ENCODE data around the gene KRTAP16-1.
A peak's percentile ranks its signal among the peaks of the same experiment; 100 is the strongest.

KRTAP16-1 gene

GRCh38 chr17:41315204-41315794 is 6.2 kb upstream of the KRTAP16-1 start, which contains the start of gene KRTAP17-1:
Gene KRTAP17-1 (minus strand): TSS chr17:41315710. CDS start chr17:41315650, 60 bp downstream.
- H3K4me3 ChIP-seq (ENCODE audit: low read depth, low read length): no peak within 1 kb of the TSS
- DNase-seq (ENCODE audit: low read depth): no peak
- TF ChIP-seq, protein P1, sequence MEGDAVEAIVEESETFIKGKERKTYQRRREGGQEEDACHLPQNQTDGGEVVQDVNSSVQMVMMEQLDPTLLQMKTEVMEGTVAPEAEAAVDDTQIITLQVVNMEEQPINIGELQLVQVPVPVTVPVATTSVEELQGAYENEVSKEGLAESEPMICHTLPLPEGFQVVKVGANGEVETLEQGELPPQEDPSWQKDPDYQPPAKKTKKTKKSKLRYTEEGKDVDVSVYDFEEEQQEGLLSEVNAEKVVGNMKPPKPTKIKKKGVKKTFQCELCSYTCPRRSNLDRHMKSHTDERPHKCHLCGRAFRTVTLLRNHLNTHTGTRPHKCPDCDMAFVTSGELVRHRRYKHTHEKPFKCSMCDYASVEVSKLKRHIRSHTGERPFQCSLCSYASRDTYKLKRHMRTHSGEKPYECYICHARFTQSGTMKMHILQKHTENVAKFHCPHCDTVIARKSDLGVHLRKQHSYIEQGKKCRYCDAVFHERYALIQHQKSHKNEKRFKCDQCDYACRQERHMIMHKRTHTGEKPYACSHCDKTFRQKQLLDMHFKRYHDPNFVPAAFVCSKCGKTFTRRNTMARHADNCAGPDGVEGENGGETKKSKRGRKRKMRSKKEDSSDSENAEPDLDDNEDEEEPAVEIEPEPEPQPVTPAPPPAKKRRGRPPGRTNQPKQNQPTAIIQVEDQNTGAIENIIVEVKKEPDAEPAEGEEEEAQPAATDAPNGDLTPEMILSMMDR (IDR thresholded peaks at IDR 0.05; ENCODE audit: insufficient read depth, low read depth, low read length, missing control alignments): no peak

DNA sequence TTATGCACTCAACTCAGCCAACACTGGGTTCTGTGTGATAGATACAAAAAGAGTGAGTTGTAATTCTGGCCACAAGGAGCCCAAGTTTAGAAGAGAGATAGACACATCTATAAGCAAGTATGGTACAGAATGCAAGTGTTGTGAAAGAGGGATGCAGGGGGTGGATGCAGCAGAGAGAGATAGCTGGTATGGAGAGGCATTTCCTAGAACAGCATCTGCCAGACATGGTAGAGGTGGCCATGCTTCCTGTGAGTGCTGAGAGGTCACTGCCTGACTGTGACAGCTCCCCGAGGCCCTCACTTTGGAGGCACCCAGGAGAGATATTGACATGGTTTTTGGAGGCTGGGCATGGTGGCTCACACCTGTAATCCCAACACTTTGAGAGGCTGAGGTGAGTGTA is 2.0 kb upstream of the KRTAP16-1 start:
- H3K4me3 ChIP-seq (ENCODE audit: low read depth, low read length): no peak overlapping the region
- TF ChIP-seq, protein P1 (IDR thresholded peaks at IDR 0.05; ENCODE audit: insufficient read depth, low read depth, low read length, missing control alignments): no peak
- DNase-seq (ENCODE audit: low read depth): no peak

DNA sequence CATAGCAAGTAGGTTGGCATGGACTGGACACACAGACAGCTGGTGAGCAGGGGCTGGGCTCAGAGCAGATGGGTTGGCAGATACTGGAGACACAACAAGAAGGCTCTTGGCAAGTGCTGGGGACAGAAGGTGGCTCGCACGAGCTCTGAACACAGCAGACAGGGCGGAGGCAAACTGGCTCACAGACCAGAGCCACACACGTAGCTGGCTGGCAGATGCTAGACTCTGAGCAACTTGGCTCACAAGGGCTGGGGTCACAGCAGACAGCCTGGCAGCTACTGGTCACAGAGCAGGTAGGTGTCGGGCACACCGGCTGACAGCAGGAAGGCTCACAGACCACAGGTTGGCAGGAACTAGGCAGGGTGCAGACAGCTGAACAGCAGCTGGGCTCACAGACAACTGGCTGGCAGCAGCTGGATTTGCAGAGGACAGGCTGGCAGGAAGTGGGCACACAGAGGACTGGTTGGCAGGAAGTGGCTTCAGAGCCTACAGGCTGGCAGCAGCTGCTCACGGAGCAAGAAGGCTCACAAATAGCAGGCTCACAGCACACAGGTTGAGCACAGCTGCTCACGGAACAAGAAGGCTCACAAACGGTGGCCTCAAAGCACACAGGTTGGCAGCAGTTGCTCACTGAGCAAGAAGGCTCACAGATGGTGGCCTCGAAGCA is 725 bp downstream of the KRTAP16-1 start:
- peak; percentile 57 for DNase-seq (ENCODE audit: low read depth)
- H3K4me3 ChIP-seq (ENCODE audit: low read depth, low read length): no peak overlapping the region

DNA sequence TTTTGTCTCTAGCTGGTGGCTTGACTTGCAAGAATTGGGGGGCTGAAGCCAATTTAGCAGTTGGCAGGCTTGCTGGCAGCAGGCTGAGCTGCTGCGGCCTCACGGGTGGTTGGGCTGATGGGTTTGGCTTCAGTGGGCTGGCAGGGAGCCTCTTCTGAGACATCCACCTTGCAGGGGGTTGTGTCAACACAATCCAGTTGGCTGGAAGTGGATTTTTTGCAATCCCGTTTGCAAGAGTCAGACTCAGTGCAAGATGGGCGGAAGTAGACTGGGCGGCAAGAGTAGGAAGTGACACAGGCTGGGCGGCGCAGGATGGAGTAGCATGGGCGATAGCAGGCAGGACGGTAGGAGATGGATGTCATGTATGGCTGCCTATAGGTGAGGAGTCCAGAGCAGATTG is 1.5 kb downstream of the KRTAP16-1 start:
- no peak for DNase-seq (ENCODE audit: low read depth)
- no peak overlapping the region for H3K4me3 ChIP-seq (ENCODE audit: low read depth, low read length)
- TF ChIP-seq, protein P1 (IDR thresholded peaks at IDR 0.05; ENCODE audit: insufficient read depth, low read depth, low read length, missing control alignments): no peak

More for the DNA sequence above, 725 bp downstream of the KRTAP16-1 start:
- TF ChIP-seq, protein P1 (IDR thresholded peaks at IDR 0.05; ENCODE audit: insufficient read depth, low read depth, low read length, missing control alignments): no peak

- no peak for DNase-seq (ENCODE audit: low read depth)
- no peak overlapping the region for H3K4me3 ChIP-seq (ENCODE audit: low read depth, low read length)
- TF ChIP-seq, protein P1 (IDR thresholded peaks at IDR 0.05; ENCODE audit: insufficient read depth, low read depth, low read length, missing control alignments): no peak
Measured at GRCh38 chr17:41304091-41304490, 5.0 kb downstream of the KRTAP16-1 start.

- no peak overlapping the region for H3K4me3 ChIP-seq (ENCODE audit: low read depth, low read length)
- TF ChIP-seq, protein P1 (IDR thresholded peaks at IDR 0.05; ENCODE audit: insufficient read depth, low read depth, low read length, missing control alignments): no peak
- no peak for DNase-seq (ENCODE audit: low read depth)
Measured at GRCh38 chr17:41302981-41303380, 6.1 kb downstream of the KRTAP16-1 start.
